NK-92 (cell line): ENCODE data around the gene SLC22A12.
"Not testable (repeated sequence)": the region's sequence is repeated elsewhere in the genome, so short reads cannot be mapped to it uniquely, and the experiment has no call there.

Experiments used
- DNase-seq: peaks from one replicate; lab custom pipeline; 2025; ENCODE audit not compliant: unreplicated experiment; lab: John Stamatoyannopoulos, UW

SLC22A12 gene

GRCh38 chr11:64590763-64591221 is at the start of gene SLC22A12:
TSS of gene SLC22A12 (plus strand) at chr11:64591220. CDS start at chr11:64591557, 337 bp downstream.
- no peak for DNase-seq

GRCh38 chr11:64542172-64543125 is 48.6 kb upstream of the SLC22A12 start:
- DNase-seq, result no peak

GRCh38 chr11:64543818-64544217 is 47.2 kb upstream of the SLC22A12 start:
- DNase-seq, result no peak

- no peak for DNase-seq
Measured at GRCh38 chr11:64544616-64545296, 46.3 kb upstream of the SLC22A12 start.

GRCh38 chr11:64545619-64546018 is 45.4 kb upstream of the SLC22A12 start:
- no peak for DNase-seq

- no peak for DNase-seq
Measured at GRCh38 chr11:64546176-64546575, 44.8 kb upstream of the SLC22A12 start.

- no peak for DNase-seq
Measured at GRCh38 chr11:64546600-64546999, 44.4 kb upstream of the SLC22A12 start.

GRCh38 chr11:64549969-64550368 is 41.1 kb upstream of the SLC22A12 start:
- DNase-seq, result no peak

- no peak for DNase-seq
Measured at GRCh38 chr11:64553554-64554201, 37.3 kb upstream of the SLC22A12 start.

GRCh38 chr11:64556044-64556720 is 34.8 kb upstream of the SLC22A12 start:
- no peak for DNase-seq

- DNase-seq, result no peak
Measured at GRCh38 chr11:64556721-64557250, 34.2 kb upstream of the SLC22A12 start.

- DNase-seq, result no peak
Measured at GRCh38 chr11:64558065-64558745, 32.8 kb upstream of the SLC22A12 start.

- no peak for DNase-seq
Measured at GRCh38 chr11:64558869-64559268, 32.2 kb upstream of the SLC22A12 start.

- DNase-seq, result no peak
Measured at GRCh38 chr11:64559351-64560138, 31.5 kb upstream of the SLC22A12 start.

- DNase-seq, result no peak
Measured at GRCh38 chr11:64560139-64560771, 30.8 kb upstream of the SLC22A12 start.

GRCh38 chr11:64560941-64561340 is 30.1 kb upstream of the SLC22A12 start:
- no peak for DNase-seq

GRCh38 chr11:64561429-64561828 is 29.6 kb upstream of the SLC22A12 start:
- not testable (repeated sequence) for DNase-seq

GRCh38 chr11:64561984-64562722 is 28.9 kb upstream of the SLC22A12 start:
- DNase-seq, result no peak
